Measurements from ENCODE around the gene AP4M1.
A peak's percentile ranks its signal among the peaks of the same experiment; 100 is the strongest.

The AP4M1 gene

GRCh38 chr7:100098913-100099312 is 2.5 kb upstream of the AP4M1 start:
- Histone ChIP-seq H3K9me3 (ENCODE audit: insufficient read depth, low read depth, low read length) (no peaks in the 10 kb centered on the region), H3K79me2 (ENCODE audit: insufficient read depth, low read length) (peaks cover 87% of the 10 kb centered on the region), H3K4me2 (ENCODE audit: low read depth, low read length, poor library complexity, severe bottlenecking) (peak overlapping the region; percentile 90), H3K36me3 (ENCODE audit: insufficient read depth, low read length) (peaks cover 63% of the 10 kb centered on the region), H2AFZ (ENCODE audit: low read length) (no peak overlapping the region), H3K9me2 (replicated peaks; ENCODE audit: low read depth, low read length) (no peaks in the 10 kb centered on the region), H3K9ac (ENCODE audit: low read depth, low read length, poor library complexity, severe bottlenecking) (peak overlapping the region; percentile 100), H3K4me3 (ENCODE audit: low read length, poor library complexity, severe bottlenecking) (peak overlapping the region; percentile 98), H4K20me1 (ENCODE audit: insufficient read depth, low read length, poor library complexity, severe bottlenecking) (peaks cover 66% of the 10 kb centered on the region), H3K27me3 (ENCODE audit: insufficient read depth, low read length, poor library complexity, severe bottlenecking) (peaks cover 9% of the 10 kb centered on the region), H3K4me1 (ENCODE audit: insufficient read depth, low read length, poor library complexity, severe bottlenecking) (peaks cover 31% of the 10 kb centered on the region), H3F3A (ENCODE audit: low read depth) (0 out of 2 replicates have a peak, but pooled peaks cover 2% of the 10 kb centered on the region)
- TF ChIP-seq CTCF (conservative IDR thresholded peaks at IDR 0.05; ENCODE audit: low read length) (no peak), EZH2phosphoT487 (IDR thresholded peaks at IDR 0.05; ENCODE audit: borderline replicate concordance) (no peak)

- Histone ChIP-seq H3K79me2 (ENCODE audit: insufficient read depth, low read length) (peaks cover 82% of the 10 kb centered on the region), H4K20me1 (ENCODE audit: insufficient read depth, low read length, poor library complexity, severe bottlenecking) (peaks cover 60% of the 10 kb centered on the region), H3F3A (ENCODE audit: low read depth) (0 out of 2 replicates have a peak, but pooled peaks cover 2% of the 10 kb centered on the region), H3K27me3 (ENCODE audit: insufficient read depth, low read length, poor library complexity, severe bottlenecking) (peaks cover 9% of the 10 kb centered on the region), H3K9ac (ENCODE audit: low read depth, low read length, poor library complexity, severe bottlenecking) (peak overlapping the region; percentile 100), H3K4me1 (ENCODE audit: insufficient read depth, low read length, poor library complexity, severe bottlenecking) (peaks cover 31% of the 10 kb centered on the region), H3K9me2 (replicated peaks; ENCODE audit: low read depth, low read length) (no peaks in the 10 kb centered on the region), H3K9me3 (ENCODE audit: insufficient read depth, low read depth, low read length) (no peaks in the 10 kb centered on the region), H3K36me3 (ENCODE audit: insufficient read depth, low read length) (peaks cover 58% of the 10 kb centered on the region), H3K4me2 (ENCODE audit: low read depth, low read length, poor library complexity, severe bottlenecking) (peak overlapping the region; percentile 90), H3K4me3 (ENCODE audit: low read length, poor library complexity, severe bottlenecking) (peak overlapping the region; percentile 98), H2AFZ (ENCODE audit: low read length) (no peak overlapping the region)
- TF ChIP-seq EZH2phosphoT487 (IDR thresholded peaks at IDR 0.05; ENCODE audit: borderline replicate concordance) (no peak), CTCF (conservative IDR thresholded peaks at IDR 0.05; ENCODE audit: low read length) (no peak)
Observed at GRCh38 chr7:100099452-100099851, 2.0 kb upstream of the AP4M1 start.

GRCh38 chr7:100100420-100101015 is 925 bp upstream of the AP4M1 start:
- Histone ChIP-seq H3K79me2 (ENCODE audit: insufficient read depth, low read length) (peaks cover 71% of the 10 kb centered on the region), H3K4me3 (ENCODE audit: low read length, poor library complexity, severe bottlenecking) (peak overlapping the region; percentile 98), H4K20me1 (ENCODE audit: insufficient read depth, low read length, poor library complexity, severe bottlenecking) (peaks cover 50% of the 10 kb centered on the region), H3K9me3 (ENCODE audit: insufficient read depth, low read depth, low read length) (no peaks in the 10 kb centered on the region), H2AFZ (ENCODE audit: low read length) (peak overlapping the region; percentile 58), H3K27me3 (ENCODE audit: insufficient read depth, low read length, poor library complexity, severe bottlenecking) (peaks cover 9% of the 10 kb centered on the region), H3F3A (ENCODE audit: low read depth) (no peaks in the 10 kb centered on the region), H3K4me2 (ENCODE audit: low read depth, low read length, poor library complexity, severe bottlenecking) (peak overlapping the region; percentile 90), H3K9ac (ENCODE audit: low read depth, low read length, poor library complexity, severe bottlenecking) (peak overlapping the region; percentile 100), H3K36me3 (ENCODE audit: insufficient read depth, low read length) (peaks cover 47% of the 10 kb centered on the region), H3K4me1 (ENCODE audit: insufficient read depth, low read length, poor library complexity, severe bottlenecking) (peaks cover 31% of the 10 kb centered on the region), H3K9me2 (replicated peaks; ENCODE audit: low read depth, low read length) (no peaks in the 10 kb centered on the region)
- TF ChIP-seq CTCF (conservative IDR thresholded peaks at IDR 0.05; ENCODE audit: low read length) (no peak), EZH2phosphoT487 (IDR thresholded peaks at IDR 0.05; ENCODE audit: borderline replicate concordance) (no peak)

Data from Loucy (cell line).